Ectodermal cell (in vitro differentiated cells): ENCODE results near the gene PRPF19.

Experiments
- H3K27ac ChIP-seq: 2 replicates; pipeline ENCODE4 v1.7.0; 2013; ENCODE audit warnings: mild to moderate bottlenecking, low read depth, low read length; ENCODE audit not compliant: insufficient read depth, poor library complexity, severe bottlenecking
- H3K27me3 ChIP-seq: 2 replicates; pipeline ENCODE4 v1.7.0; 2013; ENCODE audit warnings: mild to moderate bottlenecking, low read length; ENCODE audit not compliant: insufficient read depth, control insufficient read depth, poor library complexity, severe bottlenecking
- H3K36me3 ChIP-seq: one replicate; pipeline ENCODE4 v1.7.0; 2013; ENCODE audit warnings: low read length; ENCODE audit not compliant: control insufficient read depth, insufficient read depth
- H3K4me1 ChIP-seq: one replicate; pipeline ENCODE4 v1.7.0; 2013; ENCODE audit warnings: low read length; ENCODE audit not compliant: control insufficient read depth, insufficient read depth
- H3K4me3 ChIP-seq: 2 replicates; pipeline ENCODE4 v1.7.0; 2013; ENCODE audit warnings: low read depth, low read length, control low read depth; ENCODE audit not compliant: insufficient read depth
- H3K9me3 ChIP-seq: 2 replicates; pipeline ENCODE4 v1.7.0; 2013; ENCODE audit warnings: mild to moderate bottlenecking, low read length, moderate library complexity; ENCODE audit not compliant: control insufficient read depth
- WGBS, 2 experiments: methylation state at CpG; one replicate each; pipeline ENCODE4 v1.1.7; 2013; ENCODE audit warnings: missing lambda C conversion rate in 2 of 2; 5-methylcytosine and 5-hydroxymethylcytosine counted together

The PRPF19 gene

GRCh38 chr11:60924110-60924905 is 17.9 kb upstream of the PRPF19 start, which contains the start of gene TMEM132A:
TMEM132A (plus strand) TSS chr11:60924460; CDS start chr11:60924634, 174 bp downstream.
- Histone ChIP-seq H3K4me1 (peaks cover 16% of the 10 kb centered on the region), H3K27ac (peak within 1 kb of the TSS; percentile 36), H3K9me3 (no peaks in the 10 kb centered on the region), H3K4me3 (peak within 1 kb of the TSS; percentile 89), H3K36me3 (peaks cover 30% of the 10 kb centered on the region), H3K27me3 (peaks cover 3% of the 10 kb centered on the region)
- WGBS, 2 experiments, result 0 to 1% methylated on average over 69 of the region's 69 CpGs

GRCh38 chr11:60923800-60924109 is 17.4 kb upstream of the PRPF19 start:
- Histone ChIP-seq H3K4me3 (peak overlapping the region; percentile 89), H3K27me3 (peaks cover 3% of the 10 kb centered on the region), H3K36me3 (peaks cover 24% of the 10 kb centered on the region), H3K4me1 (peaks cover 16% of the 10 kb centered on the region), H3K9me3 (no peaks in the 10 kb centered on the region), H3K27ac (no peak overlapping the region)
- 67 to 69% methylated on average over 6 of the region's 6 CpGs for WGBS, 2 experiments

GRCh38 chr11:60923326-60923725 is 16.9 kb upstream of the PRPF19 start:
- WGBS, 2 experiments, result 86 to 92% methylated on average over 4 to 5 of the region's 5 CpGs
- Histone ChIP-seq H3K9me3 (no peaks in the 10 kb centered on the region), H3K27ac (no peak overlapping the region), H3K4me1 (peaks cover 16% of the 10 kb centered on the region), H3K36me3 (peaks cover 22% of the 10 kb centered on the region), H3K4me3 (no peak overlapping the region), H3K27me3 (peaks cover 3% of the 10 kb centered on the region)

GRCh38 chr11:60922906-60923305 is 16.5 kb upstream of the PRPF19 start:
- WGBS, 2 experiments, result 85 to 93% methylated on average over 6 of the region's 6 CpGs
- H3K27me3 ChIP-seq, result peaks cover 3% of the 10 kb centered on the region
- peaks cover 20% of the 10 kb centered on the region for H3K36me3 ChIP-seq
- no peak overlapping the region for H3K4me3 ChIP-seq
- H3K9me3 ChIP-seq, result no peaks in the 10 kb centered on the region
- H3K27ac ChIP-seq, result no peak overlapping the region
- peaks cover 16% of the 10 kb centered on the region for H3K4me1 ChIP-seq

GRCh38 chr11:60921777-60922335 is 15.5 kb upstream of the PRPF19 start:
- H3K36me3 ChIP-seq, result peaks cover 16% of the 10 kb centered on the region
- no peak overlapping the region for H3K4me3 ChIP-seq
- WGBS, 2 experiments, result 92 to 93% methylated on average over 23 of the region's 23 CpGs
- H3K4me1 ChIP-seq, result peaks cover 16% of the 10 kb centered on the region
- H3K27ac ChIP-seq, result no peak overlapping the region
- peaks cover 3% of the 10 kb centered on the region for H3K27me3 ChIP-seq
- no peaks in the 10 kb centered on the region for H3K9me3 ChIP-seq

- Histone ChIP-seq H3K27ac (no peak overlapping the region), H3K27me3 (peaks cover 3% of the 10 kb centered on the region), H3K9me3 (no peaks in the 10 kb centered on the region), H3K4me3 (no peak overlapping the region), H3K4me1 (peaks cover 16% of the 10 kb centered on the region), H3K36me3 (peaks cover 16% of the 10 kb centered on the region)
- WGBS, 2 experiments, result 95% methylated on average over 11 of the region's 11 CpGs
Measured at GRCh38 chr11:60921259-60921658, 14.9 kb upstream of the PRPF19 start.

GRCh38 chr11:60919956-60920355 is 13.6 kb upstream of the PRPF19 start:
- H3K27me3 ChIP-seq, result peaks cover 3% of the 10 kb centered on the region
- H3K4me1 ChIP-seq, result peaks cover 12% of the 10 kb centered on the region
- H3K4me3 ChIP-seq, result no peak overlapping the region
- 87 to 98% methylated on average over 2 of the region's 2 CpGs for WGBS, 2 experiments
- no peaks in the 10 kb centered on the region for H3K9me3 ChIP-seq
- peaks cover 16% of the 10 kb centered on the region for H3K36me3 ChIP-seq
- no peak overlapping the region for H3K27ac ChIP-seq

GRCh38 chr11:60919320-60919719 is 12.9 kb upstream of the PRPF19 start:
- Histone ChIP-seq H3K9me3 (no peaks in the 10 kb centered on the region), H3K27ac (no peak overlapping the region), H3K4me3 (no peak overlapping the region), H3K4me1 (peaks cover 16% of the 10 kb centered on the region), H3K27me3 (peaks cover 3% of the 10 kb centered on the region), H3K36me3 (peaks cover 16% of the 10 kb centered on the region)
- WGBS, 2 experiments, result 97 to 100% methylated on average over 1 of the region's 1 CpG

- Histone ChIP-seq H3K36me3 (peaks cover 16% of the 10 kb centered on the region), H3K4me1 (peaks cover 13% of the 10 kb centered on the region), H3K27ac (no peak overlapping the region), H3K4me3 (no peak overlapping the region), H3K27me3 (peaks cover under 1% of the 10 kb centered on the region), H3K9me3 (no peaks in the 10 kb centered on the region)
- WGBS, 2 experiments, result 85 to 91% methylated on average over 2 of the region's 2 CpGs
Measured at GRCh38 chr11:60918939-60919265, 12.5 kb upstream of the PRPF19 start.

GRCh38 chr11:60918251-60918938 is 12.0 kb upstream of the PRPF19 start:
- H3K27me3 ChIP-seq, result no peaks in the 10 kb centered on the region
- H3K36me3 ChIP-seq, result peaks cover 16% of the 10 kb centered on the region
- H3K4me3 ChIP-seq, result no peak overlapping the region
- WGBS, 2 experiments, result 93 to 96% methylated on average over 4 of the region's 4 CpGs
- no peak overlapping the region for H3K27ac ChIP-seq
- peaks cover 13% of the 10 kb centered on the region for H3K4me1 ChIP-seq
- H3K9me3 ChIP-seq, result no peaks in the 10 kb centered on the region
